HG03460 (cell line): Measurements from ENCODE around the gene OAS2.
"Not testable (repeated sequence)": the region's sequence is repeated elsewhere in the genome, so short reads cannot be mapped to it uniquely, and the experiment has no call there.

ENCODE experiments used
- ATAC-seq: cut with Tn5 transposase; IDR thresholded peaks from one replicate; pipeline ENCODE4 v1.9.1; 2021; ENCODE audit not compliant: unreplicated experiment

The OAS2 gene

GRCh38 chr12:112979041-112979680 lies 842 bp downstream of the OAS2 start:
- ATAC-seq = peak; percentile 39

GRCh38 chr12:112980491-112981158 lies 2.3 kb downstream of the OAS2 start:
- ATAC-seq = no peak

GRCh38 chr12:112985642-112986290 lies 7.4 kb downstream of the OAS2 start:
- no peak for ATAC-seq

GRCh38 chr12:112986291-112986800 lies 8.0 kb downstream of the OAS2 start:
- ATAC-seq = no peak

- no peak for ATAC-seq
Observed at GRCh38 chr12:112987561-112987960, 9.2 kb downstream of the OAS2 start.

GRCh38 chr12:112988224-112988623 lies 9.9 kb downstream of the OAS2 start:
- no peak for ATAC-seq

- not testable (repeated sequence) for ATAC-seq
Observed at GRCh38 chr12:112988823-112989385, 10.6 kb downstream of the OAS2 start.

- ATAC-seq = no peak
Observed at GRCh38 chr12:112989806-112990205, 11.5 kb downstream of the OAS2 start.

- no peak for ATAC-seq
Observed at GRCh38 chr12:112992541-112993398, 14.5 kb downstream of the OAS2 start.

- ATAC-seq = no peak
Observed at GRCh38 chr12:112995008-112995407, 16.7 kb downstream of the OAS2 start.

- ATAC-seq = no peak
Observed at GRCh38 chr12:112996501-112996900, 18.2 kb downstream of the OAS2 start.

- no peak for ATAC-seq
Observed at GRCh38 chr12:112997506-112997905, 19.2 kb downstream of the OAS2 start.

GRCh38 chr12:112998987-112999767 lies 20.9 kb downstream of the OAS2 start:
- peak; percentile 95 for ATAC-seq

GRCh38 chr12:113000433-113000832 lies 22.1 kb downstream of the OAS2 start:
- ATAC-seq = no peak

GRCh38 chr12:113002155-113002554 lies 23.8 kb downstream of the OAS2 start:
- no peak for ATAC-seq

- no peak for ATAC-seq
Observed at GRCh38 chr12:113002676-113003075, 24.4 kb downstream of the OAS2 start.

- no peak for ATAC-seq
Observed at GRCh38 chr12:113003636-113004035, 25.3 kb downstream of the OAS2 start.

- no peak for ATAC-seq
Observed at GRCh38 chr12:113005762-113006161, 27.4 kb downstream of the OAS2 start.

- no peak for ATAC-seq
Observed at GRCh38 chr12:113006206-113006605, 27.9 kb downstream of the OAS2 start.

- no peak for ATAC-seq
Observed at GRCh38 chr12:113006641-113007040, 28.3 kb downstream of the OAS2 start.
